WTC11 (cell line): Measurements from ENCODE around the gene SDHB. TPM values are rescaled to one million over a fixed set of nuclear protein-coding genes. Genes with fewer than 3 reads are reported as not detected.

ENCODE experiments used
- ATAC-seq: fragments of 200-7000 bp; cut with Tn5 transposase; 2 replicates; pipeline ENCODE4 v1.10.0; 2021; ENCODE audit warnings: mild to moderate bottlenecking, moderate library complexity
- CTCF ChIA-PET: fragments of 300-600 bp; sonication (Branson Sonifier 250); formaldehyde crosslinking; loops from one replicate; lab custom pipeline; 2021; ENCODE audit warnings: antibody characterized with exemption; lab: Charles Lee
- POLR2A ChIA-PET: fragments of 350-600 bp; sonication (Branson Sonifier 250); formaldehyde crosslinking; loops from one replicate; lab custom pipeline; 2021; ENCODE audit warnings: antibody characterized with exemption; lab: Charles Lee
- DNase-seq: peaks from one replicate; pipeline ENCODE4 v3.0.0; 2021; ENCODE audit warnings: low spot score
- H3K27ac Mint-ChIP-seq: 2 replicates; pipeline ENCODE4 v1.8.0; 2021; ENCODE audit warnings: mixed read lengths
- H3K27me3 Mint-ChIP-seq: 2 replicates; pipeline ENCODE4 v1.8.0; 2021; ENCODE audit warnings: low read depth, mild to moderate bottlenecking, moderate library complexity, mixed read lengths
- H3K36me3 Mint-ChIP-seq: 2 replicates; pipeline ENCODE4 v1.8.0; 2021; ENCODE audit warnings: mixed read lengths
- H3K4me1 Mint-ChIP-seq: 2 replicates; pipeline ENCODE4 v1.8.0; 2022; ENCODE audit warnings: mixed read lengths
- H3K4me3 Mint-ChIP-seq: 2 replicates; pipeline ENCODE4 v1.8.0; 2021; ENCODE audit warnings: mild to moderate bottlenecking, moderate library complexity, mixed read lengths
- H3K9me3 Mint-ChIP-seq: 2 replicates; pipeline ENCODE4 v1.8.0; 2021; ENCODE audit warnings: mixed read lengths
- ARID4B ChIP-seq: sonication (generic); formaldehyde crosslinking; IDR thresholded peaks from 2 replicates; pipeline ENCODE4 v1.8.0; 2023; ENCODE audit warnings: missing genetic modification reagents, mild to moderate bottlenecking, borderline replicate concordance
- ATF2 ChIP-seq: sonication (generic); formaldehyde crosslinking; IDR thresholded peaks from 2 replicates; pipeline ENCODE4 v1.8.1; 2022; ENCODE audit warnings: low read depth, missing genetic modification reagents, borderline replicate concordance
- E2F4 ChIP-seq: sonication (generic); formaldehyde crosslinking; IDR thresholded peaks from 2 replicates; pipeline ENCODE4 v1.8.1; 2022; ENCODE audit warnings: low read depth, mild to moderate bottlenecking, moderate library complexity, missing genetic modification reagents, borderline replicate concordance
- FOXJ3 ChIP-seq: sonication (generic); formaldehyde crosslinking; IDR thresholded peaks from 2 replicates; pipeline ENCODE4 v1.9.0; 2021; ENCODE audit warnings: missing genetic modification reagents, mild to moderate bottlenecking, borderline replicate concordance
- MYBL2 ChIP-seq: sonication (generic); formaldehyde crosslinking; IDR thresholded peaks from 2 replicates; pipeline ENCODE4 v1.8.1; 2023; ENCODE audit warnings: mild to moderate bottlenecking, moderate library complexity, missing genetic modification reagents
- OVOL2 ChIP-seq: fragments of 250-450 bp; sonication (Bioruptor Pico); IDR thresholded peaks from 2 replicates; pipeline ENCODE4 v1.9.0; 2021; ENCODE audit warnings: mild to moderate bottlenecking, borderline replicate concordance
- PRDM15 ChIP-seq: sonication (generic); formaldehyde crosslinking; IDR thresholded peaks from 2 replicates; pipeline ENCODE4 v1.8.0; 2022; ENCODE audit warnings: missing genetic modification reagents
- SMAD3 ChIP-seq: sonication (generic); formaldehyde crosslinking; IDR thresholded peaks from 2 replicates; pipeline ENCODE4 v1.8.0; 2022; ENCODE audit warnings: missing genetic modification reagents, mild to moderate bottlenecking, borderline replicate concordance
- TCF7 ChIP-seq: sonication (generic); formaldehyde crosslinking; IDR thresholded peaks from 2 replicates; pipeline ENCODE4 v1.8.0; 2022; ENCODE audit warnings: mild to moderate bottlenecking, low read depth, missing genetic modification reagents, moderate library complexity
- ZMAT4 ChIP-seq: fragments of 250-450 bp; sonication (Bioruptor Pico); IDR thresholded peaks from 2 replicates; pipeline ENCODE4 v1.9.0; 2021; ENCODE audit warnings: mild to moderate bottlenecking
- ZNF263 ChIP-seq: sonication (generic); formaldehyde crosslinking; IDR thresholded peaks from 2 replicates; pipeline ENCODE4 v1.8.1; 2022; ENCODE audit warnings: low read depth, mild to moderate bottlenecking, moderate library complexity, missing genetic modification reagents
- ZNF425 ChIP-seq: fragments of 250-450 bp; sonication (Bioruptor Pico); conservative IDR thresholded peaks from 2 replicates; pipeline ENCODE4 v1.9.0; 2021; ENCODE audit warnings: mild to moderate bottlenecking
- total RNA-seq: library from RNA; stranded (reverse); gene quantifications from 3 replicates; pipeline ENCODE4 v1.2.3, GENCODE V29; 2021

The SDHB gene
- total RNA-seq, 1 experiment from 2014 or later = 89.5 TPM

- Mint-ChIP-seq H3K4me3 (no peak overlapping the region), H3K27ac (no peak overlapping the region), H3K9me3 (no peaks in the 10 kb centered on the region), H3K4me1 (no peaks in the 10 kb centered on the region), H3K36me3 (peaks cover 75% of the 10 kb centered on the region), H3K27me3 (no peaks in the 10 kb centered on the region)
- TF ChIP-seq TCF7 (CRISPR knock-in tag) = no peak
- no peak for TF ChIP-seq ZNF425 (CRISPR knock-in tag)
- no peak for TF ChIP-seq ZMAT4
- no peak for TF ChIP-seq ATF2 (CRISPR knock-in tag)
- TF ChIP-seq PRDM15 = no peak
- TF ChIP-seq MYBL2 (CRISPR knock-in tag) = no peak
- ATAC-seq (no peak), DNase-seq (no peak)
- ChIA-PET POLR2A (no interaction called here), CTCF (interaction anchor here (1.4 kb wide), 1 partner anchor 38 kb away, joined by 5 read pairs; no protein-coding TSS in a partner anchor)
Measured at GRCh38 chr1:17024721-17025120, 29.1 kb downstream of the SDHB start.

- POLR2A ChIA-PET = no interaction called here
- H3K36me3 Mint-ChIP-seq = peaks cover 80% of the 10 kb centered on the region
Measured at GRCh38 chr1:17023573-17023972, 30.3 kb downstream of the SDHB start.

More at GRCh38 chr1:17023573-17023972, 30.3 kb downstream of the SDHB start:
- H3K4me3 Mint-ChIP-seq = no peak overlapping the region
- H3K4me1 Mint-ChIP-seq = no peaks in the 10 kb centered on the region
- TF ChIP-seq SMAD3 (CRISPR knock-in tag) = no peak
- no peak for TF ChIP-seq OVOL2 (CRISPR knock-in tag)
- no peak for TF ChIP-seq ARID4B (CRISPR knock-in tag)
- TF ChIP-seq ZNF263 = no peak
- TF ChIP-seq FOXJ3 (CRISPR knock-in tag) = no peak
- TF ChIP-seq E2F4 (CRISPR knock-in tag) = no peak
- no peaks in the 10 kb centered on the region for H3K27me3 Mint-ChIP-seq
- H3K9me3 Mint-ChIP-seq = no peaks in the 10 kb centered on the region
- ATAC-seq = no peak
- no peak overlapping the region for H3K27ac Mint-ChIP-seq
- CTCF ChIA-PET = interaction anchor here (1.5 to 3.2 kb wide), 2 partner anchors 22 to 37 kb away, joined by 3 to 14 read pairs; no protein-coding TSS in a partner anchor
- DNase-seq = no peak
